GM23338 (cell line): ENCODE results near the gene TENM4. TPM values are rescaled to one million over a fixed set of nuclear protein-coding genes. Genes with fewer than 3 reads are reported as not detected.

Experiments used
- ATAC-seq: fragments of 200-7000 bp; cut with Tn5 transposase; 3 replicates; pipeline ENCODE4 v1.9.1; 2020
- DNase-seq: peaks from one replicate; pipeline ENCODE4 v3.0.0-alpha.2; 2015; ENCODE audit warnings: low spot score
- H2AFZ ChIP-seq: fragments of 200-600 bp; sonication (generic); 2 replicates; pipeline ENCODE4 v1.8.0; 2016; ENCODE audit warnings: antibody characterized with exemption, mild to moderate bottlenecking, moderate library complexity
- H3F3A ChIP-seq: fragments of 200-600 bp; sonication (generic); replicated peaks from 2 replicates; pipeline ENCODE4 v1.8.0; 2017; ENCODE audit warnings: antibody characterized with exemption, mixed run types, low read depth
- H3K27ac ChIP-seq: fragments of 200-600 bp; sonication (generic); 2 replicates; pipeline ENCODE4 v1.6.1; 2016; ENCODE audit warnings: low read depth
- H3K27me3 ChIP-seq: fragments of 200-600 bp; sonication (generic); 2 replicates; pipeline ENCODE4 v1.8.0; 2016; ENCODE audit warnings: mild to moderate bottlenecking, mixed run types, moderate library complexity; ENCODE audit not compliant: insufficient read depth
- H3K36me3 ChIP-seq: fragments of 200-600 bp; sonication (generic); 2 replicates; pipeline ENCODE4 v1.8.0; 2016; ENCODE audit warnings: mild to moderate bottlenecking; ENCODE audit not compliant: insufficient read depth
- H3K4me1 ChIP-seq: fragments of 200-600 bp; sonication (generic); 2 replicates; pipeline ENCODE4 v1.8.0; 2016; ENCODE audit warnings: mild to moderate bottlenecking, moderate library complexity; ENCODE audit not compliant: insufficient read depth
- H3K4me2 ChIP-seq: fragments of 200-600 bp; sonication (generic); 2 replicates; pipeline ENCODE4 v1.7.1; 2017; ENCODE audit warnings: mixed run types
- H3K4me3 ChIP-seq: fragments of 200-600 bp; sonication (generic); 2 replicates; pipeline ENCODE4 v1.6.1; 2016; ENCODE audit warnings: mixed run types
- H3K79me2 ChIP-seq: fragments of 200-600 bp; sonication (generic); replicated peaks from 2 replicates; pipeline ENCODE4 v1.8.0; 2017; ENCODE audit warnings: mild to moderate bottlenecking; ENCODE audit not compliant: insufficient read depth
- H3K9me2 ChIP-seq: fragments of 200-600 bp; sonication (generic); 2 replicates; pipeline ENCODE4 v1.8.0; 2017; ENCODE audit not compliant: insufficient read depth
- H4K20me1 ChIP-seq: fragments of 200-600 bp; sonication (generic); replicated peaks from 2 replicates; pipeline ENCODE4 v1.8.0; 2017; ENCODE audit warnings: mild to moderate bottlenecking; ENCODE audit not compliant: insufficient read depth
- H3K27ac Mint-ChIP-seq: 2 replicates; pipeline ENCODE4 v1.8.0; 2020; ENCODE audit warnings: inconsistent platforms, mild to moderate bottlenecking, moderate library complexity, mixed read lengths
- H3K27me3 Mint-ChIP-seq: 3 replicates; pipeline ENCODE4 v1.8.0; 2022; ENCODE audit warnings: low read depth, mild to moderate bottlenecking, moderate library complexity, mixed read lengths, inconsistent platforms; ENCODE audit not compliant: insufficient read depth, poor library complexity
- H3K36me3 Mint-ChIP-seq: 3 replicates; pipeline ENCODE4 v1.8.0; 2021; ENCODE audit warnings: low read depth, mild to moderate bottlenecking, inconsistent platforms, moderate library complexity, mixed read lengths
- H3K4me1 Mint-ChIP-seq: 3 replicates; pipeline ENCODE4 v1.8.0; 2020; ENCODE audit warnings: mild to moderate bottlenecking, inconsistent platforms, mixed read lengths
- H3K4me3 Mint-ChIP-seq: 3 replicates; pipeline ENCODE4 v1.8.0; 2021; ENCODE audit warnings: moderate library complexity, mild to moderate bottlenecking, inconsistent platforms, mixed read lengths
- H3K9me3 Mint-ChIP-seq: 3 replicates; pipeline ENCODE4 v1.8.0; 2020; ENCODE audit warnings: moderate library complexity, mild to moderate bottlenecking, inconsistent platforms, mixed read lengths
- CREB1 ChIP-seq: fragments of 250-450 bp; sonication (Bioruptor Pico); IDR thresholded peaks from 2 replicates; pipeline ENCODE4 v1.5.0; 2020; ENCODE audit warnings: low read depth, mild to moderate bottlenecking, moderate library complexity
- EZH2 ChIP-seq: fragments of 200-600 bp; sonication (generic); IDR thresholded peaks from one replicate; pipeline ENCODE4 v1.8.0; 2017; ENCODE audit warnings: antibody characterized with exemption, mild to moderate bottlenecking, low read depth; ENCODE audit not compliant: unreplicated experiment
- EZH2phosphoT487 ChIP-seq: fragments of 200-600 bp; sonication (generic); IDR thresholded peaks from one replicate; pipeline ENCODE4 v1.8.1; 2018; ENCODE audit warnings: antibody characterized with exemption; ENCODE audit not compliant: unreplicated experiment
- JUNB ChIP-seq: IDR thresholded peaks from one replicate; pipeline ENCODE4 v1.6.1; 2016; ENCODE audit warnings: antibody characterized with exemption; ENCODE audit not compliant: unreplicated experiment
- NANOG ChIP-seq: IDR thresholded peaks from 2 replicates; pipeline ENCODE4 v1.6.1; 2016; ENCODE audit warnings: antibody characterized with exemption, borderline replicate concordance
- POLR2AphosphoS5 ChIP-seq: IDR thresholded peaks from 2 replicates; pipeline ENCODE4 v1.6.1; 2016; ENCODE audit warnings: antibody characterized with exemption, low read depth
- REST ChIP-seq: IDR thresholded peaks from one replicate; pipeline ENCODE4 v1.6.1; 2018; ENCODE audit warnings: antibody characterized with exemption; ENCODE audit not compliant: unreplicated experiment
- STAT1 ChIP-seq: IDR thresholded peaks from one replicate; pipeline ENCODE4 v1.6.1; 2016; ENCODE audit warnings: antibody characterized with exemption; ENCODE audit not compliant: unreplicated experiment
- ZNF114 ChIP-seq: fragments of 250-450 bp; sonication (Bioruptor Pico); IDR thresholded peaks from 2 replicates; pipeline ENCODE4 v1.5.0; 2020; ENCODE audit warnings: mild to moderate bottlenecking, moderate library complexity
- ZNF331 ChIP-seq: fragments of 250-450 bp; sonication (Bioruptor Pico); IDR thresholded peaks from 2 replicates; pipeline ENCODE4 v1.5.0; 2020; ENCODE audit warnings: low read depth, mild to moderate bottlenecking, moderate library complexity
- polyA plus RNA-seq: library from polyadenylated mRNA; unstranded; fragments of >200 nt; fragmentation: Nextera tagmentation; extraction: Ambion mirVana; gene quantifications from 2 replicates; pipeline ENCODE4 v1.2.1, GENCODE V29; 2016
- total RNA-seq: library from RNA; depleted of rRNA; stranded (reverse); fragments of >200 nt; shearing (Covaris generic); gene quantifications from 2 replicates; pipeline ENCODE4 v1.2.3, GENCODE V29; 2014
- TF ChIP-seq, protein P1 (sequence below): fragments of 250-450 bp; sonication (Bioruptor Pico); IDR thresholded peaks from 2 replicates; pipeline ENCODE4 v1.5.0; 2020; ENCODE audit warnings: mild to moderate bottlenecking, moderate library complexity
- TF ChIP-seq, protein P2 (sequence below): IDR thresholded peaks from 2 replicates; pipeline ENCODE4 v1.6.1; 2016; ENCODE audit warnings: antibody characterized with exemption

The TENM4 gene
- total and polyA plus RNA-seq, 2 experiments from 2014 or later = 7.3 TPM

DNA sequence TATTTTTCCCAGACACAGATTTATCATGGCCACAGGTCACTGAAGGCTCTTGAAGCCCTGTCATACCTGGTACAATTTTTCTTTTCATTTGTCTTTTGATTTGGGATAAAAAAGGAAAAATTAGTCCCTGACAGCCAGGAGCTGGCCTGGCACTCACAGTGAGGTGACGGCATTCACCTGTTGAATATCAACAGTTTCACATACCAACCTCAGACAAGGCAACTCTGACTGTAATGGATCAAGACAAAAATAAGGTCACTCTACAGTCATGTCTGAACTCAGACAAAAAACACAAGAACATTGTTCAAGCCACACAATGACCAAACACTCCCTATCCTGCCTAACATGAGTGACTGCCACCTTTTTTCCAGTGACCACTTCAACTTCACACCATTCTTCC lies 392.9 kb downstream of the TENM4 start:
- Mint-ChIP-seq H3K27me3 (no peaks in the 10 kb centered on the region), H3K9me3 (no peaks in the 10 kb centered on the region), H3K27ac (no peak overlapping the region), H3K36me3 (no peaks in the 10 kb centered on the region), H3K4me3 (no peak overlapping the region), H3K4me1 (peaks cover 13% of the 10 kb centered on the region)
- H3K36me3 ChIP-seq = no peaks in the 10 kb centered on the region
- H3K4me3 ChIP-seq = no peak overlapping the region
- H3K9me2 ChIP-seq = 0 out of 2 replicates have a peak, but pooled peaks cover 2% of the 10 kb centered on the region
- H4K20me1 ChIP-seq = no peaks in the 10 kb centered on the region
- H3K79me2 ChIP-seq = no peaks in the 10 kb centered on the region
- no peak overlapping the region for H3K4me2 ChIP-seq
- H3K27ac ChIP-seq = no peak overlapping the region
- H3F3A ChIP-seq = no peaks in the 10 kb centered on the region
- H2AFZ ChIP-seq = no peak overlapping the region
- ATAC-seq = no peak
- DNase-seq = no peak
- no peaks in the 10 kb centered on the region for H3K27me3 ChIP-seq
- no peak for TF ChIP-seq REST
- no peak for TF ChIP-seq CREB1 (CRISPR knock-in tag)
- TF ChIP-seq EZH2 = no peak
- TF ChIP-seq NANOG = no peak
- peaks cover 4% of the 10 kb centered on the region; the same call in 1 of the 2 replicates for H3K4me1 ChIP-seq

GRCh38 chr11:79047321-79047720 lies 393.5 kb downstream of the TENM4 start:
- no peaks in the 10 kb centered on the region for H3K27me3 ChIP-seq
- H2AFZ ChIP-seq = no peak overlapping the region
- no peak overlapping the region for H3K27ac ChIP-seq
- Mint-ChIP-seq H3K4me3 (no peak overlapping the region), H3K27ac (no peak overlapping the region), H3K27me3 (no peaks in the 10 kb centered on the region), H3K36me3 (no peaks in the 10 kb centered on the region), H3K4me1 (peaks cover 13% of the 10 kb centered on the region), H3K9me3 (no peaks in the 10 kb centered on the region)
- H3K4me2 ChIP-seq = no peak overlapping the region
- no peaks in the 10 kb centered on the region for H3K79me2 ChIP-seq
- ATAC-seq (no peak), DNase-seq (no peak)
- no peaks in the 10 kb centered on the region for H3K36me3 ChIP-seq
- H3K4me1 ChIP-seq = peaks cover 4% of the 10 kb centered on the region; the same call in 1 of the 2 replicates
- H3K4me3 ChIP-seq = no peak overlapping the region
- no peaks in the 10 kb centered on the region for H3F3A ChIP-seq
- H3K9me2 ChIP-seq = 0 out of 2 replicates have a peak, but pooled peaks cover 3% of the 10 kb centered on the region
- no peaks in the 10 kb centered on the region for H4K20me1 ChIP-seq
- no peak for TF ChIP-seq JUNB
- no peak for TF ChIP-seq STAT1
- no peak for TF ChIP-seq EZH2phosphoT487
- TF ChIP-seq CREB1 (CRISPR knock-in tag) = no peak
- TF ChIP-seq NANOG = no peak
- TF ChIP-seq EZH2 = no peak
- TF ChIP-seq ZNF331 = no peak
- TF ChIP-seq, protein P1, sequence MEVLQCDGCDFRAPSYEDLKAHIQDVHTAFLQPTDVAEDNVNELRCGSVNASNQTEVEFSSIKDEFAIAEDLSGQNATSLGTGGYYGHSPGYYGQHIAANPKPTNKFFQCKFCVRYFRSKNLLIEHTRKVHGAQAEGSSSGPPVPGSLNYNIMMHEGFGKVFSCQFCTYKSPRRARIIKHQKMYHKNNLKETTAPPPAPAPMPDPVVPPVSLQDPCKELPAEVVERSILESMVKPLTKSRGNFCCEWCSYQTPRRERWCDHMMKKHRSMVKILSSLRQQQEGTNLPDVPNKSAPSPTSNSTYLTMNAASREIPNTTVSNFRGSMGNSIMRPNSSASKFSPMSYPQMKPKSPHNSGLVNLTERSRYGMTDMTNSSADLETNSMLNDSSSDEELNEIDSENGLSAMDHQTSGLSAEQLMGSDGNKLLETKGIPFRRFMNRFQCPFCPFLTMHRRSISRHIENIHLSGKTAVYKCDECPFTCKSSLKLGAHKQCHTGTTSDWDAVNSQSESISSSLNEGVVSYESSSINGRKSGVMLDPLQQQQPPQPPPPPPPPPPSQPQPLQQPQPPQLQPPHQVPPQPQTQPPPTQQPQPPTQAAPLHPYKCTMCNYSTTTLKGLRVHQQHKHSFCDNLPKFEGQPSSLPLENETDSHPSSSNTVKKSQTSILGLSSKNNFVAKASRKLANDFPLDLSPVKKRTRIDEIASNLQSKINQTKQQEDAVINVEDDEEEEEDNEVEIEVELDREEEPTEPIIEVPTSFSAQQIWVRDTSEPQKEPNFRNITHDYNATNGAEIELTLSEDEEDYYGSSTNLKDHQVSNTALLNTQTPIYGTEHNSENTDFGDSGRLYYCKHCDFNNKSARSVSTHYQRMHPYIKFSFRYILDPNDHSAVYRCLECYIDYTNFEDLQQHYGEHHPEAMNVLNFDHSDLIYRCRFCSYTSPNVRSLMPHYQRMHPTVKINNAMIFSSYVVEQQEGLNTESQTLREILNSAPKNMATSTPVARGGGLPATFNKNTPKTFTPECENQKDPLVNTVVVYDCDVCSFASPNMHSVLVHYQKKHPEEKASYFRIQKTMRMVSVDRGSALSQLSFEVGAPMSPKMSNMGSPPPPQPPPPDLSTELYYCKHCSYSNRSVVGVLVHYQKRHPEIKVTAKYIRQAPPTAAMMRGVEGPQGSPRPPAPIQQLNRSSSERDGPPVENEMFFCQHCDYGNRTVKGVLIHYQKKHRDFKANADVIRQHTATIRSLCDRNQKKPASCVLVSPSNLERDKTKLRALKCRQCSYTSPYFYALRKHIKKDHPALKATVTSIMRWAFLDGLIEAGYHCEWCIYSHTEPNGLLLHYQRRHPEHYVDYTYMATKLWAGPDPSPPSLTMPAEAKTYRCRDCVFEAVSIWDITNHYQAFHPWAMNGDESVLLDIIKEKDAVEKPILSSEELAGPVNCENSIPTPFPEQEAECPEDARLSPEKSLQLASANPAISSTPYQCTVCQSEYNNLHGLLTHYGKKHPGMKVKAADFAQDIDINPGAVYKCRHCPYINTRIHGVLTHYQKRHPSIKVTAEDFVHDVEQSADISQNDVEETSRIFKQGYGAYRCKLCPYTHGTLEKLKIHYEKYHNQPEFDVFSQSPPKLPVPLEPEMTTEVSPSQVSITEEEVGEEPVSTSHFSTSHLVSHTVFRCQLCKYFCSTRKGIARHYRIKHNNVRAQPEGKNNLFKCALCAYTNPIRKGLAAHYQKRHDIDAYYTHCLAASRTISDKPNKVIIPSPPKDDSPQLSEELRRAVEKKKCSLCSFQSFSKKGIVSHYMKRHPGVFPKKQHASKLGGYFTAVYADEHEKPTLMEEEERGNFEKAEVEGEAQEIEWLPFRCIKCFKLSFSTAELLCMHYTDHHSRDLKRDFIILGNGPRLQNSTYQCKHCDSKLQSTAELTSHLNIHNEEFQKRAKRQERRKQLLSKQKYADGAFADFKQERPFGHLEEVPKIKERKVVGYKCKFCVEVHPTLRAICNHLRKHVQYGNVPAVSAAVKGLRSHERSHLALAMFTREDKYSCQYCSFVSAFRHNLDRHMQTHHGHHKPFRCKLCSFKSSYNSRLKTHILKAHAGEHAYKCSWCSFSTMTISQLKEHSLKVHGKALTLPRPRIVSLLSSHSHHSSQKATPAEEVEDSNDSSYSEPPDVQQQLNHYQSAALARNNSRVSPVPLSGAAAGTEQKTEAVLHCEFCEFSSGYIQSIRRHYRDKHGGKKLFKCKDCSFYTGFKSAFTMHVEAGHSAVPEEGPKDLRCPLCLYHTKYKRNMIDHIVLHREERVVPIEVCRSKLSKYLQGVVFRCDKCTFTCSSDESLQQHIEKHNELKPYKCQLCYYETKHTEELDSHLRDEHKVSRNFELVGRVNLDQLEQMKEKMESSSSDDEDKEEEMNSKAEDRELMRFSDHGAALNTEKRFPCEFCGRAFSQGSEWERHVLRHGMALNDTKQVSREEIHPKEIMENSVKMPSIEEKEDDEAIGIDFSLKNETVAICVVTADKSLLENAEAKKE (CRISPR knock-in tag) = no peak
- no peak for TF ChIP-seq POLR2AphosphoS5
- no peak for TF ChIP-seq ZNF114 (CRISPR knock-in tag)
- TF ChIP-seq, protein P2, sequence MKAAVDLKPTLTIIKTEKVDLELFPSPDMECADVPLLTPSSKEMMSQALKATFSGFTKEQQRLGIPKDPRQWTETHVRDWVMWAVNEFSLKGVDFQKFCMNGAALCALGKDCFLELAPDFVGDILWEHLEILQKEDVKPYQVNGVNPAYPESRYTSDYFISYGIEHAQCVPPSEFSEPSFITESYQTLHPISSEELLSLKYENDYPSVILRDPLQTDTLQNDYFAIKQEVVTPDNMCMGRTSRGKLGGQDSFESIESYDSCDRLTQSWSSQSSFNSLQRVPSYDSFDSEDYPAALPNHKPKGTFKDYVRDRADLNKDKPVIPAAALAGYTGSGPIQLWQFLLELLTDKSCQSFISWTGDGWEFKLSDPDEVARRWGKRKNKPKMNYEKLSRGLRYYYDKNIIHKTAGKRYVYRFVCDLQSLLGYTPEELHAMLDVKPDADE = no peak
